Left lung (tissue), 10 donors: ENCODE data around the gene ZNF276. TPM values are rescaled to one million over a fixed set of nuclear protein-coding genes. Genes with fewer than 3 reads are reported as not detected.

Experiments
- ATAC-seq: fragments of 200-7000 bp; cut with Tn5 transposase; one replicate; pipeline ENCODE4 v1.9.1; 2020; ENCODE audit warnings: moderate library complexity
- DNase-seq, 4 donors: peaks; one replicate each; pipeline ENCODE4 v3.0.0-alpha.2; 2013 to 2020
- H3K27ac ChIP-seq, 2 donors: fragments of 200-600 bp; sonication (generic) in 1 of 2; one replicate each; pipeline versions ENCODE4 v1.5.0 to v1.8.0; 2020 to 2021
- H3K27me3 ChIP-seq, 2 donors: fragments of 200-600 bp; sonication (generic) in 1 of 2; one replicate each; pipeline versions ENCODE4 v1.5.0 to v1.8.0; 2020 to 2021
- H3K36me3 ChIP-seq, 2 donors: fragments of 200-600 bp; sonication (generic) in 1 of 2; one replicate each; pipeline versions ENCODE4 v1.5.0 to v1.8.0; 2020 to 2021
- H3K4me1 ChIP-seq, 2 donors: fragments of 200-600 bp; one replicate each; pipeline ENCODE4 v1.8.0; 2021
- H3K4me3 ChIP-seq, 2 donors: fragments of 200-600 bp; sonication (generic) in 1 of 2; one replicate each; pipeline versions ENCODE4 v1.5.0 to v1.8.0; 2020 to 2021; ENCODE audit warnings: mild to moderate bottlenecking in 1 of 2
- H3K9me3 ChIP-seq, 2 donors: fragments of 200-600 bp; sonication (generic) in 1 of 2; one replicate each; pipeline versions ENCODE4 v1.5.0 to v1.8.0; 2020 to 2021
- CTCF ChIP-seq, 2 donors: fragments of 200-600 bp; sonication (generic) in 1 of 2; IDR thresholded peaks; one replicate each; pipeline versions ENCODE4 v1.5.0 to v1.8.0; 2021; ENCODE audit warnings: antibody characterized with exemption in 2 of 2
- intact Hi-C, 2 donors: fragments of 100-400 bp; cut with DNase I; formaldehyde crosslinking; loops; one replicate each; pipeline versions ENCODE4 v1.11.2 to v1.14.2; 2022
- polyA plus RNA-seq, 6 donors: library from polyadenylated mRNA; unstranded; fragments of 120-200 nt; gene quantifications; one replicate each; pipeline ENCODE4 v1.2.1, GENCODE V29; 2013; ENCODE audit not compliant: insufficient read length in 6 of 6
- total RNA-seq, 2 donors: library from RNA; stranded (reverse); fragmentation: NEBNext Ultra II Directional; extraction: Animal tissue kit (Norgen Biotek cat#: 25700); gene quantifications; one replicate each; pipeline ENCODE4 v1.2.1, GENCODE V29; 2021
- donor health status: DM: no; HTN: yes; CAD: no.
- donor health status: DM: no; HTN: no; CAD: no.

The ZNF276 gene
- total and polyA plus RNA-seq, 8 donors: 22.1 to 45.2 (median 32.7) TPM

DNA sequence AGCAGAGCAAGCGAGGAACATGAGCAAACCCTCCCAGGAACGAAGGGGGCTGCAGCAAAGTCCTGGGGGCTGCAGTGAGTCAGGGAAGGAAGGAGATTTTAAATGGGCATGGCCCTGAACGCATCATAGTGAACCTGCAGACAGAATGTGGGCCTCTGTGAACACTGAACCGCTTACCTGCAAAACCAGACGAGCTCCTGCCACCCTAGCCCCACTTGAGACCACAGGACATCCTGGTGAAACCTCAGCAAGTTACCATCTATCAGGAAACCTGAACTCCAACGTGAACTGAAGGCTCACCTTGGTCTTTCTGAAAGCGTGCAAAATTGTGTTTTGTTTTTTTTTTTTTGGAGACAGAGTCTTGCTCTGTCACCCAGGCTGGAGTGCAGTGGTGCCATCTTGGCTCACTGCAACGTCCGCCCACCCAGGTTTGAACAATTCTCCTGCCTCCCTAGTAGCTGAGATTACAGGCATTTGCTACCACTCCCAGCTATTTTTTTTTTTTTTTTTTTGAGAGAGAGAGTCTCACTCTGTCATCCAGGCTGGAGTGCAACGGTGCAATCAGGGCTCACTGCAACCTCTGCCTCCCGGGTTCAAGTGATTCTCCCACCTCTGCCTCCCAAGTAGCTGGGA, 64.3 kb downstream of the ZNF276 start:
- intact Hi-C loops: no loop called here

GRCh38 chr16:89786474-89787364, 65.4 kb downstream of the ZNF276 start:
- Histone ChIP-seq H3K36me3 (peaks cover 0 to 41% of the 10 kb centered on the region in 2 donors), H3K9me3 (no peaks in the 10 kb centered on the region), H3K4me3 (no peak overlapping the region), H3K4me1 (no peaks in the 10 kb centered on the region), H3K27ac (no peak overlapping the region), H3K27me3 (no peaks in the 10 kb centered on the region)
- no peak for ATAC-seq
- no peak for TF ChIP-seq CTCF (IDR thresholded peaks at IDR 0.05)
- DNase-seq: no peak
- intact Hi-C loops: no loop called here

More for the DNA sequence above, 64.3 kb downstream of the ZNF276 start:
- no peaks in the 10 kb centered on the region for H3K27me3 ChIP-seq
- H3K36me3 ChIP-seq: peaks cover 0 to 31% of the 10 kb centered on the region in 2 donors
- TF ChIP-seq CTCF (IDR thresholded peaks at IDR 0.05): no peak
- no peak overlapping the region for H3K27ac ChIP-seq
- H3K4me3 ChIP-seq: no peak overlapping the region
- no peaks in the 10 kb centered on the region for H3K4me1 ChIP-seq
- DNase-seq (no peak), ATAC-seq (no peak)
- H3K9me3 ChIP-seq: no peaks in the 10 kb centered on the region

DNA sequence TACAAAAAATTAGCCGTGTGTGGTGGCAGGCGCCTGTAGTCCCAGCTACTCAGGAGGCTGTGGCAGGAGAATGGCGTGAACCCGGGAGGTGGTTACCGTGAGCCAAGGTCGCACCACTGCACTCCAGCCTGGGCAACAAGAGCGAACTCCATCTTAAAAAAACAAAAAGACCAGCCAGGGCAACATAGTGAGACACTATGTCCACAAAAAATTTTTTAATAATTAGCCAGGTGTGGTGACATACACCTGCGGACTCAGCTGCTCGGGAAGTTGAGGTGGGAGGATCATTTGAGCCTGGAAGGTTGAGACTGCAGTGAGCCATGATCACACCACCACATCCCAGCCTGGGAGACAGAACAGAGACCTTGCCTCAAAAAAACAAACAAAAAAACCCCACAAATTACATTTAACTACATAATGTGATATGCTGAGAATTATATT, 66.0 kb downstream of the ZNF276 start:
- H3K9me3 ChIP-seq: no peaks in the 10 kb centered on the region
- intact Hi-C loops: no loop called here
- TF ChIP-seq CTCF (IDR thresholded peaks at IDR 0.05): no peak
- H3K27me3 ChIP-seq: no peaks in the 10 kb centered on the region
- no peak for ATAC-seq
- H3K27ac ChIP-seq: no peak overlapping the region
- H3K4me1 ChIP-seq: no peaks in the 10 kb centered on the region
- H3K36me3 ChIP-seq: peaks cover 0 to 46% of the 10 kb centered on the region in 2 donors
- no peak for DNase-seq
- no peak overlapping the region for H3K4me3 ChIP-seq

Other genes with a start within 250 kb of the ZNF276 start
- gene ANKRD11, start 231.0 kb upstream of the ZNF276 start, total RNA-seq: 100 to 1,000 TPM in 1 of 2 donors, 10 to 100 TPM in 1; 98.2 to 123 TPM
- 100 to 1,000 TPM in 2 of 6 donors, 10 to 100 TPM in 4; 90.7 to 120 (median 98.2) TPM for gene ANKRD11, start 231.0 kb upstream of the ZNF276 start, polyA plus RNA-seq
- gene SPG7, start 213.1 kb upstream of the ZNF276 start, total RNA-seq: 10 to 100 TPM; 79.3 to 79.5 TPM
- 100 to 1,000 TPM; 113 to 148 (median 127) TPM for gene SPG7, start 213.1 kb upstream of the ZNF276 start, polyA plus RNA-seq
- 1,000 to 10,000 TPM; 1,639 to 1,736 TPM for gene RPL13, start 160.9 kb upstream of the ZNF276 start, total RNA-seq
- gene RPL13, start 160.9 kb upstream of the ZNF276 start, polyA plus RNA-seq: 1,000 to 10,000 TPM; 2,163 to 3,194 (median 2,462) TPM
- gene CPNE7, start 145.8 kb upstream of the ZNF276 start, total RNA-seq: 1 to 10 TPM in 1 of 2 donors, under 1 TPM in 1; 0.50 to 1.3 TPM
- under 1 TPM in 5 of 6 donors, not detected in 1; 0.26 to 0.54 (median 0.35) TPM for gene CPNE7, start 145.8 kb upstream of the ZNF276 start, polyA plus RNA-seq
- gene DPEP1, start 107.9 kb upstream of the ZNF276 start, total RNA-seq: 1 to 10 TPM in 1 of 2 donors, under 1 TPM in 1; 0.31 to 2.5 TPM
- gene DPEP1, start 107.9 kb upstream of the ZNF276 start, polyA plus RNA-seq: 10 to 100 TPM in 2 of 6 donors, 1 to 10 TPM in 4; 5.9 to 10.4 (median 8.4) TPM
- gene CHMP1A, start 63.8 kb upstream of the ZNF276 start, total RNA-seq: 10 to 100 TPM; 77.6 to 88.5 TPM
- 10 to 100 TPM; 60.8 to 91.5 (median 67.4) TPM for gene CHMP1A, start 63.8 kb upstream of the ZNF276 start, polyA plus RNA-seq
- gene SPATA33, start 63.7 kb upstream of the ZNF276 start, total RNA-seq: 10 to 100 TPM in 1 of 2 donors, 1 to 10 TPM in 1; 9.9 to 10.2 TPM
- gene SPATA33, start 63.7 kb upstream of the ZNF276 start, polyA plus RNA-seq: 10 to 100 TPM; 12.7 to 15.7 (median 14.0) TPM
- gene CDK10, start 34.8 kb upstream of the ZNF276 start, total RNA-seq: 10 to 100 TPM; 74.8 to 93.1 TPM
- 100 to 1,000 TPM in 5 of 6 donors, 10 to 100 TPM in 1; 78.3 to 160 (median 110) TPM for gene CDK10, start 34.8 kb upstream of the ZNF276 start, polyA plus RNA-seq
- 10 to 100 TPM; 12.3 to 13.8 TPM for gene SPATA2L, start 19.8 kb upstream of the ZNF276 start, total RNA-seq
- 1 to 10 TPM; 2.4 to 6.1 (median 4.3) TPM for gene SPATA2L, start 19.8 kb upstream of the ZNF276 start, polyA plus RNA-seq
- 10 to 100 TPM; 14.3 to 19.0 TPM for gene VPS9D1, start 639 bp upstream of the ZNF276 start, total RNA-seq
- gene VPS9D1, start 639 bp upstream of the ZNF276 start, polyA plus RNA-seq: 10 to 100 TPM in 4 of 6 donors, 1 to 10 TPM in 2; 9.0 to 15.1 (median 11.6) TPM
- gene FANCA, start 95.1 kb downstream of the ZNF276 start, total RNA-seq: 10 to 100 TPM; 17.1 to 25.9 TPM
- gene FANCA, start 95.1 kb downstream of the ZNF276 start, polyA plus RNA-seq: 10 to 100 TPM; 25.8 to 42.3 (median 36.1) TPM
- 10 to 100 TPM in 1 of 2 donors, 1 to 10 TPM in 1; 9.1 to 12.3 TPM for gene SPIRE2, start 106.9 kb downstream of the ZNF276 start, total RNA-seq
- gene SPIRE2, start 106.9 kb downstream of the ZNF276 start, polyA plus RNA-seq: 10 to 100 TPM; 10.8 to 23.9 (median 13.3) TPM
- 100 to 1,000 TPM; 148 to 165 TPM for gene TCF25, start 152.1 kb downstream of the ZNF276 start, total RNA-seq
- gene TCF25, start 152.1 kb downstream of the ZNF276 start, polyA plus RNA-seq: 100 to 1,000 TPM; 147 to 189 (median 160) TPM
- gene MC1R, start 197.3 kb downstream of the ZNF276 start, total RNA-seq: 1 to 10 TPM; 3.5 to 3.9 TPM
- 1 to 10 TPM; 2.9 to 5.0 (median 3.2) TPM for gene MC1R, start 197.3 kb downstream of the ZNF276 start, polyA plus RNA-seq
- gene TUBB3, start 201.8 kb downstream of the ZNF276 start, total RNA-seq: 10 to 100 TPM; 17.4 to 54.2 TPM
- 1 to 10 TPM; 2.7 to 9.6 (median 7.1) TPM for gene TUBB3, start 201.8 kb downstream of the ZNF276 start, polyA plus RNA-seq
- gene DEF8, start 227.2 kb downstream of the ZNF276 start, total RNA-seq: 10 to 100 TPM; 57.1 to 70.4 TPM
- 10 to 100 TPM; 30.9 to 45.8 (median 36.9) TPM for gene DEF8, start 227.2 kb downstream of the ZNF276 start, polyA plus RNA-seq